Stimulated activated CD8-positive, alpha-beta memory T cell treated with anti-CD3 and anti-CD28 coated beads, Interleukin-15, amount 100 ng/mL, for 48 hours (primary cell): ENCODE results near the gene SHROOM3.
"Not testable (repeated sequence)": the region's sequence is repeated elsewhere in the genome, so short reads cannot be mapped to it uniquely, and the experiment has no call there.

ENCODE experiments used
- DNase-seq, 2 donors: peaks; one replicate each; pipeline ENCODE4 v3.0.0-alpha.2; 2020; ENCODE audit warnings: low read depth in 2 of 2

Gene SHROOM3

DNA sequence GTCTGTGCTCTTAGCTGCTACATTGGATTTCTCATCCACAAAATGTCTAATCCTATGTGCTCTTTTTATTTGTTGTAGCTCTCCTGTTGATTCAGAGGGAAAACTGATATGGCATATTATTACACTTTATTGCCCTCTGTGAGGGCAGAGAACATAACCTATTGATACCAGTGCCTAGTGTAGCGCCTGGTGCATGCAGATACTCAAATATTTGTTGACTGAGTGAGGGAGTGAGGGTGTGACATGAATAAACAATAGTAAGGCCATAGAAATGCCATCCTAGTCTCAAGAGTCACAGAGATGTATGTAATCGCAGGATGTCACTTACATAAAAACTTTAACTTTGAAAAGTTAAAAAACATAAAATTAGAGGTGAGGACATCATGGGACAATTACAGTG lies 159.1 kb downstream of the SHROOM3 start:
- DNase-seq: no peak

DNA sequence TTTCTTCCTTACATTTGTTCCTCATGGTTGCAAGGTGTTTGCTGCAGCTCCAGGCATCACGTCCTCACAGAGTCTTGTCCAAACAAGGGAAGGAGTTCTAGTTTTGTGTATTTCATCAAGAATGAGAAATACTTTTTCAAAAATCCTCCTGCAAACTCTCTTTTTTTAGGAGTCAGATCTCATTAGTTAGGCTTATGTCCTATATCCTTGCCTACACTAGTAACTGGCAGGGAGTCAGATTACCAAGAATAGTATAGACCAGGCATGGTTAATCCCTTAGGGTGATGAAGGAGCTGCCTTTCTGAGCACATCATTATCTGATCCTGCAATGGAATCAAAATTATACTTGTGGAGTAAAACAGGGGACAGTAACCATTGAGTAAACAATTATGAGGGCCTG lies 160.4 kb downstream of the SHROOM3 start:
- DNase-seq: no peak

DNA sequence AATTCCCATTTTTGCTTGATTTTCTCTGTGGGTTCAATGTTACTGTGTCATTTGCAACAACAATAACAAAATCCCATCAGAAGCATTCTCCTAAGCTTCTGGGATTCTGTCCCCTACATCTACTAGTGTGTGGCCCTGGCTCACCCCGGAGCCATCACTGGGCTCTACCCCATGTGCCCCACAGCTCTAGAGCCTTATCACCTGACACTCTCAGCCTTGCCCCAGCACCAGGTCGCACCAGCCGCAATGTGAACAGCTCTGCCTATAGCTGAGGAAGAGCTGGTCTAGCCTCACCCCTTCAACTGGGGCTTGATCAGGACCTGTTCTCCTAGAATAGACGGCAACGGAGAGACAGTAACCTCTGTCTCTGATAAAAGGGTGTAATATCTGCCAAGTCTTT lies 161.7 kb downstream of the SHROOM3 start:
- no peak for DNase-seq

DNA sequence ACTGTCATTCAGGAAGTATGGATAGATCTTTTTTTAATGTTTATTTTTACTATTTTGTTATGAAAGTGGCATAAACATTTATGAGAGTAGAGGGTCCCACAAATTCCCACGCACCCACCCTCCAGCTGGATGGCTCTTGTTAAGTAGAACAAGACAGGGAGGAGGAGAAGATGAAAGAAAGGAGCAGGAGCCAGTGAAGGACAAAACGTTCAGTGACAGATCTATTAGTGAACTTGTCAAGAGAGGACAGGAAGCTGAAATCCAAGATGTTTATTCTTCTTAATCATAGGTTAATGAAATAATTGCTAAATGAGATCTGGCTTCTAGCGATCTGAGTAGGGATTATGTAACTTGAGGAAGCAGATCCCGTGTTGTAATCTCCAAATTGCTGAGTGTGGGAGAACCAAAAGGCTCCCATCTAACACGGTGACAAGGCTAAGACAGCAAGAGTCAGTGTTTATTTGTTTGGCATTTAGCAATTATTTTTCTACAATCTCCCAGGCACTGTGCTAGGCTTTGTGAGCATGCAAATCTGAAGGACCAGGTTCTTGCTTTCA lies 162.5 kb downstream of the SHROOM3 start:
- no peak for DNase-seq

DNA sequence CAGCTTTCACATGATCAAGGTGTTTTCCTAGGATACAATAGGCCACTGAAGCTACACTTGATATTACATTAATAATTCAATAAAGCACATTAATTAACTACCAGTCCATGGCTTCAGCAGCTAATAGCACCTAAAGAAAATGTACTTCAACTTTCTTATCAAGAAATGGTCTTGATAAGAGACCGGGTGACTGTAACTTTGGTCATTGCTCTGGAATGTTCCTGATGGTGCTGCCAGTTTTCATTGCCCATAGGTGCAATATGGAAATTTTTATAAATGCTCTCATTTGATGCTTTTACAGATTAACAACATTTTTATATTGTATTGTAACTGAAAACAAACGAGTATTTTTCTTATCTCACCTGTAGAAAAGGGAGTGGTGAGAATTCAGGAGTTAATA lies 165.4 kb downstream of the SHROOM3 start:
- DNase-seq: no peak

DNA sequence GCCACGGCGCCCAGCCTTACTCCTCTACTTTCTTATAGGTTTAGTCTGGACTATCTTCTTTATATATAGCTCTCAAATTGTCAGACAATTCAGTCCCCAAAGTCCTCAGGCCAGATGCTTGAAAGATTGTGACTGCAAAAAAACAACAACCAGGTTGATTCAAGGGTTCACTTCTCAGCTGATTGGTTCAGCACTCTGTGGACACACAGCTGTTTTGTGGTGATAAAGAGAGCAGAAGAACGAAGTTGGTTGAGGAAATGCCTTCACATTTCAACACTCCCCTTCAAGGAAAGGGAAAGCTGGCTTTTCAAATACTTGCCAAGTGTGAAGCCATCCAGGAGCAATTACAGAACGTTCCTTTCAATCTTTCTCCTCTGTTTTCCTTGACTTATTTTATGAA lies 166.8 kb downstream of the SHROOM3 start:
- DNase-seq: no peak

DNA sequence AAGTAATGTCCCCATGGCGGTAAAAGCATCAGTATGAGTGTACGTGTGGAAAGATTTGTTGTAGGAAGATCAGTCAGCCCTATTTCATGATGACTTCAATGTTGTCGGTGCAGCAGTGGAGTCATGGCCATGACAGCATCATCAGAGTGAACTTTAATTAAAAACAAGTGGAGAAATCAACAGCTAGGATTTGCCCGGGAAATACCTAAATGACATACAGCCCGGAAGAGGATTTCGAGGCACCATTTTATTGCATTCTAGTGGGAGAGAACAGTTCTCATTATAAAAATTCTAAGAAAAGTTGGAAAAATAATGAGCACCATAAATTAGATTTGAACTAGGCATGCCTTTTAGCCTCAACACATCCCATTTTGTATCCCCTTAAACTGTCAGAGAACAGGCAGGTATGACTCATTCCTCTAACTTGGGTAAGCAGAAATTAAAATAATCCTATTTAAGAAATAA lies 170.1 kb downstream of the SHROOM3 start:
- DNase-seq: no peak

DNA sequence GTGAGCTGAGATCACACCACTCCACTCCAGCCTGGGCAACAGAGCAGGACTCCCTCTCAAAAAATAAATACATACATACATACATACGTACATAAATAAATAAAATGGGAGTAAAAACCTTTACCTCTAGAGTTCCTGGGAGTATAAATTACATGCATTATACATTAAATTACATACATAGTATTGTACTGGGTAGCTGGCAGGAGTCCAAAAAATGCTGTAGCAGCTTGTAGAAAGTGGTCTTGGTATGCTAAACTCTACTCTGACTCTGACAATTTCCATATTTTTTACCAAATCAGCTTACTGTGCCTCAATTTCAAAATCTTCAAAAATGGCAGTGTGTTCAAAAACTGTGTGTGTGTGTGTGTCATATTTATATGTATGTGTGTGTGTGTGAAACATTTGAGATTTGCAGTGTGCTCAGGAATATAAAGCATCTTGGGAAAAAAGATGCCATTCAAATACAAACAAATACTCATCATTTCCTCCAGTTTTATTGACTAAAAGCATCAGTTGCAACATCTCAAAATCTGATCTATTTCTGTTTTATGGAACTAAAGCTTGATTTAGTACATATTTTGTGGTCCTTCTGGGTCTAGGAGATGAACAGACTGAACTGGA lies 171.7 kb downstream of the SHROOM3 start:
- DNase-seq: no peak

DNA sequence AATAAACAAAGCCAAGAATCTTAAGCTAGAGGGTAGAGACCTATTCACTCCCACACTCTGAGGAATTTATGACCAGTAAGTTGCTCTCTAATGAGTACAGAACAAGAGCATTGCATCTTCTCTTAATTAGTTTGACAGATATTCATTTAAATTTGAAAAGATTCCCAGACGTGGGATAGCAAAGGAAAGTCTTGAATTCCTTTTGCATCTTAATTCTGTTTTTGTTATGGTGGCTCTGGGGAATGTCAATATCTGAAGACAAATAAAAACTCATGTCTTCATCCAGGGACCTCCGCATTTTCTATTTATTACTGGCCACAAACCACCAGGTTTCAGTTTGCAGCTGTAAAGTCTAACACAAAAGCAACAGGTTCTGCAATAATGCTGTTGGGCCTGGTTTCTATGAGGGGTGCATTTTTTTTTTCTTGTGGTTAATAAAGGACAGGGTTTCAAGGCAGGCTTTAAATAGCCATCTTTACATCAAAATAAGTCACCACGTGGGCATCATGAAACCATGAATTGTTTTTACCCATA lies 172.3 kb downstream of the SHROOM3 start:
- no peak for DNase-seq

DNA sequence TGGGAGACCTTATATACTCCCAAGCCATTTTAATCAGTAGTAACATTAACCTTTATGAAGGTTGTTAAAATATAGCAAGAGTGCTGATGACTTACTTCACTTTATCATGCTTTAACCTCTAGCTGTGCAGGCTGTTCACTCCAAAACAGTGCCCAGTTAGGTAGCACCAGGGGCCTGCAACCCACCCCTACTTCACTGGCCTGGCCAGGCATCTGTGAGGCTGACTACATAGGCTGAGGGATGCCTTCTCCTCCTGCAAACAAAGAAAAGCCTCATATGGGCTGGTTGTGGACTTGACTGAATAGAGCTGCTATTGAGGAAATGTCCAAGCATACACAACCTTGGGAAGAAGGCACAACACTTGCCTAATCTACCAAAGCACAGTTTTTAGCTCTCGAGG lies 172.8 kb downstream of the SHROOM3 start:
- DNase-seq: no peak

DNA sequence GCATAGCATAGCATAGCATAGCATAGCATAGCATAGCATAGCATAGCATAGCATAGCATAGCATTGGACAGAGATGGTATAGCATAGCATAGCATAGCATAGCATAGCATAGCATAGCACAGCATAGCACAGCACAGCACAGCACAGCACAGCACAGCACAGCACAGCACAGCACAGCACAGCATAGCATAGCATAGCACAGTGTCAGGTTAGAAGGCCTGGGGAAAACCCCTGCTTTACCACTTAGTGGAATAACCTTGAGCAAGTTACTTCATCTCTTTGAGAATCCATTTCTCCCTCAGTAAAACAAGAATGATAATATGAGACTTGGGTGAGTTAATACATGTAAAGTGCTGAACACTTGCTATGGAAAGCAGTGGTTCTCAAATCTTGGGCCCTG lies 173.5 kb downstream of the SHROOM3 start:
- DNase-seq: not testable (repeated sequence)

DNA sequence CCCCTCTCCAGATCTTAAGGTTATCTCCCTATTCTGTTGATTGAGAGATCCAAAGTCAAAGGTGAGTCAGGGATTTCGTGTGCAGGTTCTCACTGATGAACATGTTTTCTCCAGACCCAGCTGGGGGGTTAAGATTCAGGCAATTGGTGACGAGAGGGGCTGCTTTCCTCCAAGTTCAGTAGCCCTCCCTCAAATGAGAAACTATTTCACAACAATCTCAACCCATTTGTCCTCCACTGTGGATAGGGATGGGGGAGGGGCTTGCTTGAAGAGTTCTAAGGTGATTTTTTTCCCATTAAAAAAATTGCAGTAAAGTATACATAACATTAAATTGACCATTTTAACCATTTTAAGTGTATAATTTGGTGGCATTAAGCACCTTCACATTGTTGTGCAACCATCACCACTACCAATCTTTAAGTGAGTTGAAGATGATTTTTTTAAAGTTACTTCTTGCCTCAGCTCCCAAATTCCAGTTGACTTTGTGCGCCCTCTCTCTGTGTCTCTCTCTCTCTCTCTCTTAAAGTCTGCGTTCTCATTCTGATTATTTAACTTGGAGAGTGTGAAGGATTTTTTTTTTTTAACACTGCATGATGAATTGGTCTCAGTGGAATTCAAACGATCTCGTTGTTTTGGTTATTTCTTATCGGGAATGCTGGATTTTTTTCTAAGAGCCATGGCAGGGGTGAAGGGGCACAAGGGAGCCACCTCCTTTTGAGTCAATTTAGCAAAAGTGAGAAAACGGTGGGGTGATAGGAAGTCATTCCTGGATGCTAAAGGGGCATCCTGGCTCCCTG lies 175.9 kb downstream of the SHROOM3 start:
- no peak for DNase-seq

DNA sequence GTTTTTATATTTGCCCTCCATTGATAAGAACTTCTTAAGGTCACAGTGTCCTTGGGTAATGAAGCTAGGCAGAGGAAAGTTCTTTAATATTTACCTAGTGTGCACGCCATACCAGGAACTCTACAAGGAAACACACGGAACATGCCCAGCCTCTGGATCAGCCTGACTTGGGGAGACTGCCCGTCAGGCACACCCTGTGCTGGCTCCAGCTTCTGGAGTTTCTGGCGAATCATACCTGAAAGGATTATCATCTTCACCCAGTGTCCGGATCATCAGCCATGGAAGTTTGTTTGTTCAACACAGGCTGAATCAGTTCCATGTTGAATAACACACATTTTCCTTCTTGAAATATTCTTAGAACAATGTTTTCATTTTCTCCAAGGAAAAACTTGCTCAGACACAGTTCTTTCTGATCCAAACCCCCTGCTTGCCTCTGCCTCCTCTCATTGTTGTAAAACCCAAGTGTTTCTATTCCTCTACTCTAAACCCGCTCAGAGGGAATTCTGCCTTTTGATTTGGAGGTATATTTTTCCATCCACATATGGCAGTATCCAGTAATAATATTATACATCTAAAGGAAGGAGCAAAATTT lies 176.7 kb downstream of the SHROOM3 start:
- no peak for DNase-seq

DNA sequence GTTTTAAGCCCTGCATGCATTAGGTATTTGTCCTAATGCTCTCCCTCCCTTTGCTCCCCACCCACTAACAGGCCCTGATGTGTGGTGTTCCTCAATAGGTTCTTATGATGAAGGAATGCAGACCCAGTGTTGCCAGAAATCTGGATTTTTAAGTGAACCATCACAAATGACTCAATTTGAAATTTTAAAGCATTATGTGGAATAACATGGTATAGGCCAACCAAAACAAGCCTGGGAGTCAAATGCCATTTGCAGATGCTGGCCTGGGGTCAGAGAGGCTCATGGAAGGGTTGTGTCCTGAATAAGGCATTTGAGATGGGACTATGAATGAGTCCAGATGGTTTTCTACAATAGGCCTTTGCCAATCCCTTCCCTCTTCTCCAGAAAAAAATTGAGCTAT lies 179.6 kb downstream of the SHROOM3 start:
- DNase-seq: no peak

DNA sequence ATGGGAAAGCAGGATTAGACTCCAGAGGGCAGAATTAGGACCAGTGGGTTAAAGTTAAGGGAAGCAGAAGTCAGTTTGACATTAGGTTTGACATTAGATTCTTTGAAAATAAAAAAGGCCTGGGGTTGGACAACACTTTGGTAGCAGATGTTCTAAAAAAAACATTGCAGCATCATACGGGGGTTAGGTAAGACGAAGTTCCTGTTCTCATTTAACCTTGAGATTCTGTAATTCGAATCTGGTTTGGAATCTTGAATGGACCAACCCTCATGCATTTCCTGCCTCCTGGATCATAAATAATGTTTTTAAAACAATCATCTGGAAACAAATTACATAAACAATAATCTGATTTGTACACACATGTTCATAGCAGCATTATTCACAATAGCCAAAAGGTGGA lies 181.0 kb downstream of the SHROOM3 start:
- no peak for DNase-seq

DNA sequence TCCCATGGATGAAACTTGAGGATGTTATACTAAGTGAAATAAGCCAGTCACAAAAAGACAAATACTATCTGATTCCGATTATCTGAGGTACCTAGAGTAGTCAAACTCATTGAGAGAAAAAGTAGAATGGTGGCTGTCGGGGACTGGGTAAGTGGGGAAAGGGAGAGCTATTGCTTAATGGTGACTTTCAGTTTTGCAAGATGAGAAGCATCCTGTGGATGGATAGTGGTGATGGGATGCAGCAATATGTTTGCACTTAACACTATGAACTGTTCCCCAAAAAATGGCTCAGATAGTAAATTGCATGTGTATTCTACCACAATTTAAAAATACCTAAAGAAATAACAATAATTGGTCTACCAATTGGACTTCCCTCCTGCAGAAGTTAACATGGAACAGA lies 181.5 kb downstream of the SHROOM3 start:
- DNase-seq: no peak

DNA sequence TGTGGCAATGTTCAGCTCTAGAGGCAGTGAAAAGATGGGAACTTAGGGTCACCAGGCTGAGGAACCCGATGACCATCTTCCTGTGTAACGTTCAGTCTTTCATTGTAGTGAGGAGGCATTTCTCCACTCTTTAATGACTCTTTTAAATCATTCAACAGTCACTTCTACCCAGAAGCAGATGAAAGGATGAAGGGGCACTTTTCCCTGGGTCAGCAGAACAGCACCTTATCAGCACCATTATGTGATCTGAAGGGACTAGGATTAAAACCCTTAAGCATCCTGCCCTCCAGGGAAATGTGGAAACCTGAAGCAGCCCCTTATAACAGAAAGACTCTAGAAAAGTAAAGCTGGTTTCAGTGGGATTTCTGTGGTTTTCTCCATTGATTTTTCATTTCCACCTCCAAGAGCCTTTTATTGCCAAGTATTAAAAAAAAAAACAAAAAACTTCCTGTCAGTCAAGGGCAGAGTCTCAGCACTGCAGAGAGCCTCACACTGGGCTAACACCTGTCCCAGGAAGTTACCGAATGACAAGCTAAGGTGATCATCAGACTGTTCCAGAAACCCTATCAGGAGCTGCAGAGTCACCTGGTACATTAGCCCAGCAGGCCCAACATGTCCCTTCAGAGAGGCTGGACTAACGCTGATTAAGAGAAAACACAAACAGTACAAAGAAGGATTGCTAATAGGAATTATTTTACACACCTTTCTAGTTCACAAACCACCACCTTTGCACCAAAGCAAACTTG lies 185.9 kb downstream of the SHROOM3 start:
- no peak for DNase-seq

DNA sequence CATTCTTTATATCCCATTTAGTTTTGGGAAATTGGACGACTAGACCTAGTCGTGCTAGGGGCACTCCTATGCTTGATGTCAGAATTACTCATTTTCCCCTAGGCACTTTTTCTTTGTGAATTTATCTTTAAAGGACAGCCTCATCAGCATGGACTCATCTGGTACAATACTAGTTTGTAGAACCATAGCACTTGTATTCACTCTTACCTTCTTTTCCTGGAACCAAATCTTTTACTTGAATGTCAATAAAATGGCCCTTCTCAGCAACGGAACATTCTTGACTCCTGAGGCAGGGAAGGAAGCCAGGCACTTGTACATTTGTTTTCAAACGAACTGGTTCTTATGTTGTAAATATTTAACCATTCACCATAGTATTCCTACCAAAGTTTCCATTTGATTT lies 187.1 kb downstream of the SHROOM3 start:
- no peak for DNase-seq

DNA sequence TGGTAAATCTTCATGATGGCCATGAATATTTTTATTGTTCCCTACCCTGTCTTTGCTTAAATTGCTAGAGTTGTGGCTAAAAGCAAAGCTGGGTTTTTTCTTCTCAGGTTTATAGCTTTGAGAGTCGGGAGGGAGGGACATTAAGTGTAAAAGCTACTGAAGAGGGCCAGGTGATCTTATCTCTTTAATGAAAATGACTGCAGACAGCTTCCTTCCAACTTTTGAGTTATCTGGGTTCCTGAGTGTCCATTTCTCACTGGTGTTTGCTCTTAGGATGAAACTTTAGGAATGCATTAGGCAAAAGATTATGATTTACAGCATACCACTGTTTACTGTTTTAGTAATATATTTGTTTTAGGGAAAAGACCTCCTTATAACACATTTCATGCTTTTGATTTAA lies 187.7 kb downstream of the SHROOM3 start:
- no peak for DNase-seq

DNA sequence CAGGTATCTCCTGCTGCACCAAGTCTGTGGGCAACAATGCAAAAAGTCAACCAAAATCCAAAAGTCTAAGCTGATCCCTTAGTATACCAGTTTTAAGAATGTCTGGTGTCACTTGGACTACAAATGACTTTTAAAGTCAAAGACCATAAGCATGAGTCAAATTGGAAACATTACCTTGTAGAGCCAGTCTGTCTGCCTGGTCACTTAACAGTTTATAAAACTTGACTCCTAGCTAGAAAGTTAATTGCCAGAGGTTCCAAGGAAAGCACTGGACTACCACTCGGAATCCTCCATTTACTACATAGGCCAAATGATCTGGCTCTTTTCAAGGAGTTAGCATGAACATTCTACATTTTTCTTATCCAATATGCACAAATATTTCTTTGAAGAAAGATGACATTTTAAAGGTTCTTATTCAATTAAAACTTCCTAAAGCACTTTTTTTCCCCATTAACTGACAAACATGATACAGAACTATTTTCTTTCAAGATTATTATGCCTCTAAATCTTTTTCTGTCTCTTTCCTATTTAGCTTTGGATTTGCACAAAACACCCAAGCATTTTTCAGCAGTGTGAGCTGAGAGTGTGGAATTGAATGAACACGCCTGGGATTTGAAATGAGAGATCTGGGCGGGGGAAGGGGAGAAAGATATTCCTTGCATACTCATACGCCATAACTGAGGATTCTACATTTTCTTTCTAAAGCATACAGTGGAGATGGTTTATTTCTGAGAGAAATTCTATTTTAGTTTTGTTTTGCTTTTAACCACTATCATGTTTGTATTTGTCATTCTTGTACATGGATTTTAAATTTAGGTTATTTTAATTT lies 188.4 kb downstream of the SHROOM3 start:
- no peak for DNase-seq

DNA sequence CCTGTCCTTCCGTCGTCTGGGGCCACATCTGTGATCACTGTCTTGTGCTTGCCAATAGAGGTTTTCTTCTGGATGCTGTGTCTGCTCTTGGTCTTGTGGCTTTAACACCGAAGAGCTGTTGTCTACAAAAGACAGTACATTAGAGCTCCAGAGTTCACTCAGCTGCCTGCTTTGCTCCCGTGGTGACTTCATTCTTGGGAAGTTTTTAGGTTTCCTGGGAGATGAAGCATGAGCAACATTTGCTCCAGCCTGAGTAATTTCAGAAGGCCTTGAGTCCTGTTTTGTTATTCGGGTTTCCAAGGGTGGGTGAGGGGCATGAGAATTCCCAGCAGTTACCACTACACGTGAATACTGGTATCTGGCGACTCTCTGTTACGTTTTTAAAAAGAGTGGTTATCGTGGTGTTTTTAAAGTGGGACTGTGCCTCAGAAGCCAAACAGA lies 189.2 kb downstream of the SHROOM3 start:
- DNase-seq: no peak
